Thoracic aorta (tissue), 2 donors: ENCODE data around the gene ODF4. TPM values are rescaled to one million over a fixed set of nuclear protein-coding genes. Genes with fewer than 3 reads are reported as not detected.

Experiments
- ATAC-seq: fragments of 150-250 bp; one replicate; pipeline ENCODE4 v1.8.0; 2017; ENCODE audit warnings: low read depth; ENCODE audit not compliant: insufficient number of reproducible peaks, low FRiP score
- DNase-seq: peaks from one replicate; pipeline ENCODE4 v3.0.0-alpha.2; 2020; ENCODE audit warnings: low spot score
- H3K27ac ChIP-seq, 2 donors: fragments of 200-600 bp; sonication (generic); 1 replicate in 1 of 2; 2 replicates in 1 of 2; pipeline ENCODE4 v1.5.1; 2016; ENCODE audit warnings: mild to moderate bottlenecking in 2 of 2, moderate library complexity in 2 of 2
- H3K27me3 ChIP-seq: fragments of 200-600 bp; sonication (generic); replicated peaks from 2 replicates; pipeline ENCODE4 v1.6.0; 2016; ENCODE audit warnings: mild to moderate bottlenecking; ENCODE audit not compliant: insufficient read depth
- H3K36me3 ChIP-seq: fragments of 200-600 bp; sonication (generic); one replicate; pipeline ENCODE4 v1.5.1; 2016
- H3K4me1 ChIP-seq, 2 donors: fragments of 200-600 bp; sonication (generic); 1 replicate in 1 of 2; 2 replicates in 1 of 2; pipeline versions ENCODE4 v1.5.1 to v1.6.0; 2016; ENCODE audit warnings: low read depth in 2 of 2, mild to moderate bottlenecking in 1 of 2; ENCODE audit not compliant: control insufficient read depth in 1 of 2
- H3K4me3 ChIP-seq: fragments of 200-600 bp; sonication (generic); 2 replicates; pipeline ENCODE4 v1.5.1; 2016; ENCODE audit warnings: mild to moderate bottlenecking
- H3K9me3 ChIP-seq: fragments of 200-600 bp; sonication (generic); 2 replicates; pipeline ENCODE4 v1.5.1; 2016
- total RNA-seq, 2 donors: library from RNA; depleted of rRNA; stranded (reverse); fragments of >200 nt; gene quantifications; one replicate each; pipeline versions ENCODE4 v1.1.0 to v1.2.3, GENCODE V29; 2016
- TF ChIP-seq, protein P1 (sequence below): fragments of 200-600 bp; sonication (generic); IDR thresholded peaks from one replicate; pipeline ENCODE4 v1.5.1; 2019; ENCODE audit warnings: antibody characterized with exemption

ODF4 gene
- total RNA-seq, 2 donors from 2014 or later: not detected

DNA sequence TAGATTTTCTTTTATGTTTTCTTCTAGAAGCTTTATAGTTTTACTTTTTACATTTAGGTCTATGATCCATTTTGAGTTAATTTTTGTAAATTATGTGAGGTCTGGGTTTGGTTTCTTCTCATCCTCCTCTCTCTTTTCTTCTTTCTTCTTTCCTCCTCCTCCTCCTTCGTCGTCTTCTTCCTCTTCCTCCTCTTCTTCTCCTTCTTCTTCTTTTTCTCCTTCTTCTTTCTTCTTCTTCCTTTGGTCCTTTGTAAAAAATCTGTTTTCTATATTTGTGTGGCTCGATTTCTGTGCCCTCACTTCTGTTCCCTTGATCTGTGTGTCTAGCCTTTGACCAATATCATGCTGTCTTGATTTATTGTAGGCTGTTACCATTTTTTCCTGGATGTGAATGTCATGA lies 39.4 kb upstream of the ODF4 start:
- H3K9me3 ChIP-seq: no peaks in the 10 kb centered on the region
- no peaks in the 10 kb centered on the region for H3K36me3 ChIP-seq
- H3K27me3 ChIP-seq: no peaks in the 10 kb centered on the region
- DNase-seq (no peak), ATAC-seq (no peak)
- no peak overlapping the region for H3K4me3 ChIP-seq
- TF ChIP-seq, protein P1, sequence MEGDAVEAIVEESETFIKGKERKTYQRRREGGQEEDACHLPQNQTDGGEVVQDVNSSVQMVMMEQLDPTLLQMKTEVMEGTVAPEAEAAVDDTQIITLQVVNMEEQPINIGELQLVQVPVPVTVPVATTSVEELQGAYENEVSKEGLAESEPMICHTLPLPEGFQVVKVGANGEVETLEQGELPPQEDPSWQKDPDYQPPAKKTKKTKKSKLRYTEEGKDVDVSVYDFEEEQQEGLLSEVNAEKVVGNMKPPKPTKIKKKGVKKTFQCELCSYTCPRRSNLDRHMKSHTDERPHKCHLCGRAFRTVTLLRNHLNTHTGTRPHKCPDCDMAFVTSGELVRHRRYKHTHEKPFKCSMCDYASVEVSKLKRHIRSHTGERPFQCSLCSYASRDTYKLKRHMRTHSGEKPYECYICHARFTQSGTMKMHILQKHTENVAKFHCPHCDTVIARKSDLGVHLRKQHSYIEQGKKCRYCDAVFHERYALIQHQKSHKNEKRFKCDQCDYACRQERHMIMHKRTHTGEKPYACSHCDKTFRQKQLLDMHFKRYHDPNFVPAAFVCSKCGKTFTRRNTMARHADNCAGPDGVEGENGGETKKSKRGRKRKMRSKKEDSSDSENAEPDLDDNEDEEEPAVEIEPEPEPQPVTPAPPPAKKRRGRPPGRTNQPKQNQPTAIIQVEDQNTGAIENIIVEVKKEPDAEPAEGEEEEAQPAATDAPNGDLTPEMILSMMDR: no peak
- no peaks in the 10 kb centered on the region for H3K4me1 ChIP-seq
- H3K27ac ChIP-seq: no peak overlapping the region

DNA sequence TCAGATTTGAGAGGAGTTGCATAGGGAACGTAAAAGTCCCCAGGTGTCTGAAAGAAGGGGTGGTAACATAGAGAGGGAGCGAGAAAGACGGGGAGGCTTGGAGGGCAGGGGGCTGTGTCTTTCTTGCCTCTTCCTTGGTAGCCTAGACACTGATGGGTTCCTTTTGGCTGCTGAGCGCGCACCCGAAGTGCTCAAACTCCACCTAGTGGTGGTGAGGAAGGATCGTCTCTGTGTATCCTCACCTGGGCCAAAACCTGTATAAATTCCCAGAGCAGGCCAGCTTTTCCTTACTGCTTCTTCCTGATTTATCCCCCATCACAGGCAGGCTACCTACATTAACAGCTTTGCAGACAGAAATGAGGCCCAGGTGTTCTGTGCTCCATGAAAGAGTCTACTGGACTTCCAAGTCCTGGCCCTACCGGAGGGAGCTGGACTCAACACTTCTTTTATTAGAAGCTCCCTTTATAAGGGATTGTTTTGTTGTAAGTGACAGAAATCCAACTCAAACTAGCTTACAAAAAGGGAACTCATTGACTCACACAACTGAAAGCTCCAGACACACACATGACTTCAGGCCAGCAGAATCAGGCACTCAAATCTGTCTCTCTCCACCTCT lies 38.9 kb upstream of the ODF4 start:
- DNase-seq: no peak
- no peak overlapping the region for H3K27ac ChIP-seq

DNA sequence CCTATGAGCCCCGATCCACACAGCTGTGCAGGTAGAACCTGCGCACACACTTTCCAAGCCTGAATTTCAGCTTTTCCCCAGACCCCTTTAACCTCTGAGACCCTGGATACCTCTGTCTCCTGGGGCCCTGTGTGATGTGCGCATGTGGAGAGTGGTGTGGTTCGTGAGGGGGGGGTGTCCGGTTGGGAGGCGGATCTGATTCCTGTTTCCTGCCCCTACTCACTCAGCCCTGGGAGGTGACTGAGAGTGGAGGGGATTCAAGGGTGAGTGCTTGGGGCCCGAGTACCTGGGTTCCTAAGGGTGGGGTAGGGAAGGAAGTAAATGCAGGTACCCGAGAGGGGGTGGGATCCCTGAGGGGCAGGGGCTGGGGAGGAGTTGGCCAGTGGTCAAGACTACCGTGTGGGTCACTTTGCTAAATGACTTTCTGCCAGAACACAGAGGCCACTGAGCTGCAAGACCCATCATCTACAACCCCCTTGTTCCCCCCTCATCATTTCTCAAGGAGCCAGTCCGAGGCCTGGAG lies 29.0 kb upstream of the ODF4 start:
- Histone ChIP-seq H3K4me3 (peak overlapping the region; percentile 31), H3K9me3 (no peaks in the 10 kb centered on the region), H3K27ac (no peak overlapping the region), H3K4me1 (peaks cover 0 to 8% of the 10 kb centered on the region in 2 donors), H3K27me3 (no peaks in the 10 kb centered on the region), H3K36me3 (no peaks in the 10 kb centered on the region)
- TF ChIP-seq, protein P1: no peak
- no peak for ATAC-seq
- DNase-seq: no peak

More for the DNA sequence above, 38.9 kb upstream of the ODF4 start:
- Histone ChIP-seq H3K9me3 (no peaks in the 10 kb centered on the region), H3K27me3 (no peaks in the 10 kb centered on the region), H3K36me3 (no peaks in the 10 kb centered on the region), H3K4me3 (no peak overlapping the region), H3K4me1 (no peaks in the 10 kb centered on the region)
- no peak for ATAC-seq
- TF ChIP-seq, protein P1: peak; percentile 85

DNA sequence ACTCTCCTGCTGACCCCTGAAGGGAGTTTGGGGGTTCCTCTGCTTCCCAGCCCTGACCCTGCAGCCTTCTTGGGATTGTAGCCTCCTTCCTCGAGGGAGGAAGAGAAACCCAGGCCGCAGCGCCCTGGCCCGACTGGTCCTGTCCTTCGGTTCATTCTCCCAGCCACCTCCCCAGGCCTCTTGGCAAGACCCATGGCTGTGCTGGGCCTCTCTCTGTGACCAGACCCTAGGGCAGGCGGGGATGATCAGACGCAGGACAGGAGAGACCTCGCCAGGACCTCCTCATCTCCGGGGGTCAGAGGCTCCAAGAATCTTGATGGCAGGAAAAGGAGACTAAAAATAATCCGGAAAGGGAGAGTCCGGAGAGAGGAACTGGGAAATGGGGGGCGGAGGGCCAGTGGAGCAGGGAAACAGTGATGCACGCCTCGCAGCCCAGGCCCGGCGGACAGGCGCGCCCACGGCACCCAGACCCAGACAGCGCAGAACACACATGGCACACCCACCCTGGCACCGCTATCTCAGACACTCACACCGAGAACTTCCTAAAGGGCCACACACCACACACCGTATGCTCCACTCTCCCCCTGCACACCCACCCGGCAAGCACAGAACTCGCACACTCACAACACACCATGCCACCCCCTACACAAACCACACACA lies 28.4 kb upstream of the ODF4 start:
- Histone ChIP-seq H3K27me3 (peaks cover 2% of the 10 kb centered on the region), H3K4me1 (peaks cover 0 to 12% of the 10 kb centered on the region in 2 donors), H3K9me3 (no peaks in the 10 kb centered on the region), H3K36me3 (no peaks in the 10 kb centered on the region), H3K4me3 (no peak overlapping the region), H3K27ac (no peak overlapping the region)
- DNase-seq (no peak), ATAC-seq (no peak)
- TF ChIP-seq, protein P1: no peak

DNA sequence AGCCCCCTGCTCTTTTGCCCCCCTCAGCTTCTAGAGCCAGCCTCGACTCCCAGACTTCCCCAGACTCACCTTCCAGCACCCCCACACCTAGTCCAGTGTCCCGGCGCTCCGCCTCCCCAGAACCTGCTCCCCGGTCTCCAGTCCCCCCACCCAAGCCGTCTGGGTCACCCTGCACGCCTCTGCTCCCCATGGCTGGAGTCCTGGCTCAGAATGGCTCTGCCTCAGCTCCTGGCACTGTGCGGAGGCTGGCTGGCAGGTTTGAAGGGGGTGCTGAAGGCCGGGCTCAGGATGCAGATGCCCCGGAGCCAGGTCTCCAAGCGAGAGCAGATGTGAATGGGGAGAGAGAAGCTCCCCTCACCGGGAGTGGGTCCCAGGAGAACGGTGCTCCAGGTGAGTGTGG lies 27.4 kb upstream of the ODF4 start:
- peaks cover 0 to 12% of the 10 kb centered on the region in 2 donors for H3K4me1 ChIP-seq
- no peaks in the 10 kb centered on the region for H3K9me3 ChIP-seq
- H3K27me3 ChIP-seq: peaks cover 6% of the 10 kb centered on the region
- no peak for DNase-seq
- no peaks in the 10 kb centered on the region for H3K36me3 ChIP-seq
- TF ChIP-seq, protein P1: no peak
- H3K4me3 ChIP-seq: no peak overlapping the region
- H3K27ac ChIP-seq: no peak overlapping the region
- ATAC-seq: no peak
